Measurements from ENCODE around the gene STYXL1.

DNA sequence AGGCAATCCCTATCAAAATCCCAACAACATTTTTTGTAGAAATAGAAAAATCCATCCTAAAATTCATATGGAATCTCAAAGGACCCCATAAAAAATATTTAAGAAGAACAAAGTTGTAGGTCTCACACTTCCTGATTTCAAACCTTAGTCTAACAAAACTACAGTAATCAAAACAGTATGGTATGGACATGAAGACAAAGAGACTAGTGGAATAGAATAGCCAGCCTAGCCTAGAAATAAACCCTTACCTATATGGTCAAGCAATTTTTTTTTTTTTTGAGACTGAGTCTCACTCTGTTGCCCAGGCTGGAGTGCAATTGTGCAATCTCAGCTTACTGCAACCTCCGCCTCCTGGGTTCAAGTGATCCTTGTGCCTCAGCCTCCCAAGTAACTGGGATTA lies 49.8 kb downstream of the STYXL1 start:
- TF ChIP-seq, protein P1, sequence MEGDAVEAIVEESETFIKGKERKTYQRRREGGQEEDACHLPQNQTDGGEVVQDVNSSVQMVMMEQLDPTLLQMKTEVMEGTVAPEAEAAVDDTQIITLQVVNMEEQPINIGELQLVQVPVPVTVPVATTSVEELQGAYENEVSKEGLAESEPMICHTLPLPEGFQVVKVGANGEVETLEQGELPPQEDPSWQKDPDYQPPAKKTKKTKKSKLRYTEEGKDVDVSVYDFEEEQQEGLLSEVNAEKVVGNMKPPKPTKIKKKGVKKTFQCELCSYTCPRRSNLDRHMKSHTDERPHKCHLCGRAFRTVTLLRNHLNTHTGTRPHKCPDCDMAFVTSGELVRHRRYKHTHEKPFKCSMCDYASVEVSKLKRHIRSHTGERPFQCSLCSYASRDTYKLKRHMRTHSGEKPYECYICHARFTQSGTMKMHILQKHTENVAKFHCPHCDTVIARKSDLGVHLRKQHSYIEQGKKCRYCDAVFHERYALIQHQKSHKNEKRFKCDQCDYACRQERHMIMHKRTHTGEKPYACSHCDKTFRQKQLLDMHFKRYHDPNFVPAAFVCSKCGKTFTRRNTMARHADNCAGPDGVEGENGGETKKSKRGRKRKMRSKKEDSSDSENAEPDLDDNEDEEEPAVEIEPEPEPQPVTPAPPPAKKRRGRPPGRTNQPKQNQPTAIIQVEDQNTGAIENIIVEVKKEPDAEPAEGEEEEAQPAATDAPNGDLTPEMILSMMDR (conservative IDR thresholded peaks at IDR 0.05; ENCODE audit: low read depth in 2 of 2), result no peak
- TF ChIP-seq STAT1 (IDR thresholded peaks at IDR 0.05; ENCODE audit: unreplicated experiment), result no peak
- no peak for TF ChIP-seq POLR2AphosphoS5 (IDR thresholded peaks at IDR 0.05; ENCODE audit: low read depth)
- no peak for TF ChIP-seq EZH2 (IDR thresholded peaks at IDR 0.05; ENCODE audit: low read depth, unreplicated experiment)

Data from GM23338 (cell line).